Upper lobe of left lung (tissue), 4 donors: ENCODE results near the gene CLSTN2.

ENCODE experiments used
- CTCF ChIP-seq, 6 experiments: fragments of 450-650 bp in 4 of 6; fragments of 200-600 bp in 2 of 6; sonication (generic) in 2 of 6; IDR thresholded peaks; one replicate each; pipeline ENCODE4 v1.5.1; 2016 to 2019; ENCODE audit warnings: antibody characterized with exemption in 6 of 6
- POLR2A ChIP-seq, 4 donors: fragments of 450-650 bp; IDR thresholded peaks; one replicate each; pipeline ENCODE4 v1.5.1; 2016 to 2017; ENCODE audit warnings: antibody characterized with exemption in 4 of 4, mild to moderate bottlenecking in 2 of 4

- TF ChIP-seq CTCF (IDR thresholded peaks at IDR 0.05), result no peak
- TF ChIP-seq POLR2A (IDR thresholded peaks at IDR 0.05), result no peak
Measured at GRCh38 chr3:140292170-140292569, 357.2 kb downstream of the CLSTN2 start.
